GM18858 (cell line): ENCODE data around the gene FBXO10.
A peak's percentile ranks its signal among the peaks of the same experiment; 100 is the strongest.
"Not testable (repeated sequence)": the region's sequence is repeated elsewhere in the genome, so short reads cannot be mapped to it uniquely, and the experiment has no call there.

Experiments
- ATAC-seq: cut with Tn5 transposase; IDR thresholded peaks from one replicate; pipeline ENCODE4 v1.9.1; 2021; ENCODE audit not compliant: unreplicated experiment

The FBXO10 gene

GRCh38 chr9:37511016-37512010 is 64.9 kb downstream of the FBXO10 start:
- no peak for ATAC-seq

GRCh38 chr9:37510053-37510452 is 66.1 kb downstream of the FBXO10 start:
- not testable (repeated sequence) for ATAC-seq

DNA sequence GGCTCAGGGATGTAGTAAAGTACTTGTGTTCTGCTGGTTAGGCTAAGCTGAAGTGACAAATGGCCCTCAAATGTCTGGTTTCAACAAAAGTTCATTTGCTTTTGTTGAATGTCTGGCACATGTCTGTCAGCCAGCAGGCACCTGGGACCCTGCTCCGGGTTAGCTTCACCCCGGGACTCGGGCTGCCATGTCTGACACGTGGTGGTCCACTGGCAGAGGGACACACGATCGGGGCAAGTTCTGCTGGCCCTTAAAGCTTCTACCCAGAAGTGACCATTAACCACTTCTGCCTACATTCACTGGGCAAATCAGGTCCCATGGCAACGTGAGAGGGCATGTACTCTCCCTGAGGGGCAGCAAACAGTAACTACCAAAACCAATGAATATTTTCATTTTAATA is 66.6 kb downstream of the FBXO10 start:
- no peak for ATAC-seq

DNA sequence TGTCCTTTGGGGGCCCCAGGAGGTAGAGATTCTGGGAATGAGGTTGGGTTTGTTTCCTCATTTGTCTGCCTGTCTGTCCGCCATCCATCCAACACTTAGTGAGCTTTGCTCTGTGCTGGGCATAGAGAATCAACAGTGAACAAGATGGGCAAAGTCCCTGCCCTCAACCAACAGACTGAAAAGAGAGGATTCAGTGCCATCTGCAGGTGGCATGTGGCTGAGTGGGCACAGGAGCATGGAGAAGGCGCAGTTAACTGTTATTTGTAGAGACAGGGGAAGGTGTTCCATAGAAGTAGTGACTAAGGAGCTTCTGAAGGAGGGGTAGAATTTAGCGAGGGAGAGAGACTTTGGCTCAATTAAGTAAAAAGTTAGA is 67.4 kb downstream of the FBXO10 start:
- no peak for ATAC-seq

- no peak for ATAC-seq
Observed at GRCh38 chr9:37508135-37508833, 67.9 kb downstream of the FBXO10 start.

DNA sequence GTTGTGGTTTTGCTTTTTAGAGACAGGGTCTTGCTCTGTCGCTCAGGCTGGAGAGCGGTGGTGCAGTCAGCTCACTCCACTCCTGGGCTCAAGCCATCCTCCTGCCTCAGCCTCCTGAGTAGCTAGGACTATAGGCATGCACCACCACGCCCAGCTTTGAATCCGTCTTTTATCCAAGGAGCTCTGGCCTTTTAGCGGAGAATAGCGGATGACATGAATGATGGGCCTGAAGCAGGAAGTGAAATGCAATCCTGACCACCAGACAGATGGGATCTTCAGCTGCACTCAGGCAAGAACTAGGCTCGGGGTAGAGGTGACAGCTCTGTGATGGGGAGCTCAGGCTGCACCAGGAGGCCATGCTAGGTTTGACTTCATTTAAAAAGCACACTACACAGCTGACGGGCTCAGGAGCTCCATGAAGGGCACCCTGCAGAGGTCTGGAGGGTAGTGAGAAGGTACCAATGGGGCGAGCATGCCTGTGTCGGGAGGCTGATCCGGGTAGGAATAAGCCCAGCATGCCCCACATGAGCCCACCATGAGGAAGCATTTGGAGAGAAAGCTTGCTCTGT is 68.5 kb downstream of the FBXO10 start:
- ATAC-seq: no peak

DNA sequence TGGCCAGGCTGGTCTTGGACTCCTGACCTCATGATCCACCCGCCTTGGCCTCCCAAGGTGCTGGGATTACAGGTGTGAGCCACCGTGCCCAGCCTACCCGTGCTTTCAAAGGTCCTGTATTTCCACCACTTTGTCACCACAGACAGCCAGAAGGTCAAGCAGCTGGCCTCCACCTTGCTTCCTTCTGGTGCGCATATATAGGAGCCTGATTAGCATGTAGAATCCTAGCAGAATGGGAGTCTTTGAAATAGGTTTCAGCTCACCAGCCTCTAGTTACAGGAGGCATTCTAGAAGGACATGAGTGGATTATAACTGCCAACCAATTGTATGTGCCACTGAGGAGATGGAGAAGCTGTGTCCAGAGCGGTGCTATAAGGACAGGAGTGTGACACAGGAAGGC is 71.6 kb downstream of the FBXO10 start:
- no peak for ATAC-seq

- no peak for ATAC-seq
Observed at GRCh38 chr9:37503736-37504135, 72.4 kb downstream of the FBXO10 start.

- no peak for ATAC-seq
Observed at GRCh38 chr9:37501957-37502596, 74.1 kb downstream of the FBXO10 start.

DNA sequence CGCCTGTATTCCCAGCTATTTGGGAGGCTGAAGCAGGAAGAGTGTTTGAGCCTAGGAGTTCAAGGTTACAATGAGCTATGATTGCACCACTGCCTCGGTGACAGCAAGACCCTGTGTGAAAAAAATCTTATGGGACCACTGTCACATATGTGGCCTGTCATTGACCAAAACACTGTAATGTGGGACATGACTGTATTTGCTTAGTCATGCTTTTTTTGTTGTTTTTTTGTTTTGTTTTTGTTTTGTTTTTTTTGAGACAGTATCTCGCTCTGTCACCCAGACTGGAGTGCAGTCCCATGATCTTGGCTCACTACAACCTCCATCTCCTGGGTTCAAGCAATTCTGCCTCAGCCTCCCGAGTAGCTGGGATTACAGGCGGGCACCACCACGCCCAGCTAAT is 76.9 kb downstream of the FBXO10 start:
- ATAC-seq: no peak

DNA sequence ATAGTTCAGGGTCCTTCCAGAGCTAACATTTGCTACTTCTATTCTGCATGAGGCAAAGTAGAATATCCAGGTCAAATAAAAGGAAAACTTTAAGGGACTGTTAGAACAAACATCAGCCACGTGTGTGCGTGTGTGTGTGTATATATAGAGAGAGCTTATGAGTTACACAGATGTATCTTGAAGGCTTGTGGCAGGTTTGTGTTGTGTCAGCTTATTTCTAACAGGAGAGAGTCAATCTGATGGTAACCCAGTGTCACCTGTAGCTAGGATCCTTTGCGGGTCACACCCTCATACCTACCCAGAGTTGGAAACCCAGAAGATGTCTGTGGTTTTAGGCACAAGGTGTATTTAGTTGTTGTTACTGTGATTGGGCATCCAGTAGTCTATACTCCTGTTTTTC is 77.7 kb downstream of the FBXO10 start:
- no peak for ATAC-seq

DNA sequence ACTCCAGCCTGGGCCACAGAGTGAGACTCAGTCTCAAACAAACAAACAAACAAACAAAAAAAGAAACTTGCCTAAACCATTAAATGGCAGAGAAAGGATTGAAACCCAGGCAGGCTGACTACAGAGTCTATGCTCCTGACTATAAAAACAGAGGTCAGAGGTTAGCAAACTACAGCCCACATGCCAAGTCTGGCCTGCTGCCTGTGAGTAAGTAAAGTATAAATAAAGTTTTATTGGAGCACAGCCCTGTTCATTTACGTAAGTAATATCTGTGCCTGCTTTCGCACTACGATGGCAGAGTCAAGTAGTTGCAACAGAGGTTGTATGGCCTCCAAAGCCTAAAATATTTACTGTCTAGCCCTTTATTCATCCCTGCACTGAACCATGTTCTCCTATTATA is 78.9 kb downstream of the FBXO10 start:
- ATAC-seq: no peak

DNA sequence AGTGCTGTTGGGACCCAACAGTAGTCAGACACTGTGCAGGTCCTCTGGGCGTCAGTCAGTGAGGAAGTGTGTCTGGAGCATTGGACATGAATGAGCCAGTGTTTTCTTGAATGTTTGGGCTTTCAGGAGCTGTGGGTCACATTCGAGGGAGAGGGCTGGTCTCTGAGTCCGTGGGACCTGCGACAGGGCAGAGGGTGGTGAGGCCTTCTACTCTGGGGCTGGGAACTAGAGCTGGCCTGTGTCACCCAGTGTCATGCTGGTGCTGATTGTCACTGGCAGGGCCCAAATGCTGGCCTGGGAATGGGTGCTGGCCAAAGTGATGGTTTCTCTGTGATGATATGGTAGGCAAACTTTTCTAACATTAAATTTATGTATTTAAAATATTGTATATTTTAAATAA is 80.2 kb downstream of the FBXO10 start:
- ATAC-seq: no peak

- no peak for ATAC-seq
Observed at GRCh38 chr9:37495571-37495970, 80.6 kb downstream of the FBXO10 start.

DNA sequence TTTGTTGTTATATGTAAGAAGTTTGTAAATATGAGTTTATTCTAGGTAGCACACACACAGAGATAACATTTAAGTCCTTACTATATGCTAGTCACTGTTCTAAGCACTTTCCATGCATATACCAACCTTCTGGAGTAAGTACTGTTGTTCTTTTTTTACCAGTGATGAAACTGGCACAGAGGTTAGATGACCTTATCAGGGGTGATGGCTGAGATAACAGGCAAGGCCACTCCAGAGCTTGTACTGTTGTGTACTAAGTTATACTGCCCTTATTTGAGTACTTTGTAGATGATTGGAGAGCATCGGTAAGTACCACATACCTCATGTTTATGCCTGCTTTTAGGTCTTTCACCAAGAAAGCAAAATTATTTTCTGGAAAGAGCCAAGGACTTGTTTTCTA is 84.2 kb downstream of the FBXO10 start:
- ATAC-seq: no peak

DNA sequence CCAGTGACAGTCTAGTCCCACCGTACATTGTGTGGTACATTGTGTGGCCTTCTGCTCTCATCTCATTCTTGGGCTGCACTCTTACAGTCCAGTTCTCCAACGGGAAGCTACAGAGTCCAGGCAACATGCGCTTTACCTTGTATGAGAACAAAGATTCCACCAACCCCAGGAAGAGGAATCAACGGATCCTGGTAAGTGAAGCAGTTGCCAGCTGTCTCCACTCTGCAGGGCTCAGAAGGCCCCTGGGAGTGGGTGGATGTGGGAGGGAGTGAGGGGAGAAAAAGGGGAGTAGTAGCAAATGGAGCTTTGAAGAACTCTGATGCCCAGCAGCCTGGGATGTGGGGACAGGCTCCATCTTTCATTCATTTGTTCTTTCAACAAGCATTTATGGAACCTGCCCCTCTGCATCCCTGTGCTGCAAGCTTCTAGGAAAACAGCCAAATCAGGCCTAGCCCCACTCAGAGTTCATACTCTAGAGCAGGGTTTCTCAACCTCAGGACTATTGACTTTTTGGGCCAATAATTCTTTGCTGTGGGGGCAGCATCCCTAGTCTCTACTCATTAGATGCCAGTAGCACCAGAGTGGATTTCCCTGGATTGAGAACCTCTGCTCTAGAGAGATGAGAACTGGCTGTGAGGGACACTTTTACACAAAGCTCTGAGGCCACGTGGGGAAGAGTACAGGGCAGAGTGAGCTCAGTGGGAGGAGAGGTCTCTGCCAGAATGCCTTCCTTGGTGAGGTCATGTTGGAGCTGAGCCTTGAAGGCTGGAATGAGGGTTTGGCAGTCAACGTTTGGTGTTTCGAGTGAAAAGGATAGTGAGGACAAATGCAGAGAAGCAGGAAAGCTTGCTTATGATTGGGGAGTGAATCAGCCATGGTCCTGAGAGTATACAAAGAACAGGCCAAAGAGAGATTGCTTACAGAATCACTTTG is 89.3 kb downstream of the FBXO10 start:
- ATAC-seq: no peak

DNA sequence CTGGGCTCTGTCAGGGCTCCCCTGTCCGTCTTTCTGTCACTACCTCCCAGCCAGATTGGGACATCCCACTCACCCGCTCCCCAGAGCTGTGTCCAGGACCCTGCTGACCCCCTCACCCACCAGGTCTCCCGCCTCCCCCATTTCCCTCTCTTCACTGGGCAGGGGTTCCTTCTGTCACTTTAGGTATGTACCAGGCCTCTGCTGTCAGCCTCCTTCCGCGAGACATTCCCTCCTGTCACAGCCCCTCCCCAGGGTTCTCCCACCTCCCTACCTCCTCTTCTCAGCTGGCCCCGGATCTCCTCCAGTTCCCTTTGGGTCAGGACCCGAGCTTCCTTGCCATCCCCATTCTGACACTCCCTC is 89.9 kb downstream of the FBXO10 start:
- no peak for ATAC-seq

DNA sequence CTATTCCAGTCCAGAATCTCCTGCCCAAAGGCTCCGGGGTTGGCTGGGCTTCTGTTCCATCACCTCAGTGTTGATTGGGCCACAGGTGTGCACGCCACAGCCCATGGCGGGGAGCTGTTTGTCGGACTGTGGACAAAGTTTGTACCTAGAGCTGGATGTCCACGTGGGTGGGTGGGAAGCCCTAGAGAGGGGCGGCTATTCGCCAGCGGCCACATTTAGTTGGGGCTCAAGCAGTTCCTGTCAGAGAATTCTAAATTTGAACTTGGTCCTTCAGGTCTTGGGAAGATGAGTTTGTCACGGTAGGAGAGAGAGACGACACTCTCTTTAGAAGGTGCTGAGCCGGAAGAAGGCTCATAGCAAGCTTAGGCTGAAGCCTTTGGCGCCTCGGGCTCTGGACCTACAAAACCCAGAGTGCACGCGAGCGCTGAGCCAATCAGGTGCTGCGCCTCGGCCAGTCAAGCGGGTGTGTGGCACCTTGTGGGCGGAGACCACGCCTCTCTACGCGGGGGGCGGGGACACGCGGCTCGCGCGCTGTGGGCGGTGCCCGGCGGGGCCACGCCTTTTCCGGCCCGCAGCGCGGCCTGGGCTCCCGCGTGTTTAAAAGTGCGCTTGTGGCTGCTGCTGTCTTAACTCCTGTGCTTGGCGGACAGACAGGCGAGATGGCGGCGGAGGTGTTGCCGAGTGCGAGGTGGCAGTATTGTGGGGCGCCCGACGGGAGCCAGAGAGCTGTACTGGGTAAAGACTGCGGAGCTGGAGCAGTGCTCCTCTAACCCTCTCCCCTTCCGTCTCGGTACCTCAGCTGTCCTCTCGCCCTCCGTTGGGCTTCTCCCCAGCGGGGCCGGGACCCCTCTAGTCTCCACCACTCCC is 90.6 kb downstream of the FBXO10 start, which contains the start of gene POLR1E:
POLR1E (plus strand) TSS at position 560 of the 867 bp plus-strand sequence; CDS start at position 660, 100 bp downstream.
- ATAC-seq: peak; percentile 92

GRCh38 chr9:37480759-37481158 is 95.4 kb downstream of the FBXO10 start:
- ATAC-seq: no peak
